Hindlimb muscle (tissue), 1 donor: ENCODE measurements around the gene PSMC3IP. TPM values are rescaled to one million over a fixed set of nuclear protein-coding genes. Genes with fewer than 3 reads are reported as not detected.
"Not testable (repeated sequence)": the region's sequence is repeated elsewhere in the genome, so short reads cannot be mapped to it uniquely, and the experiment has no call there.

Experiments
- DNase-seq: peaks from one replicate; pipeline ENCODE4 v3.0.0-alpha.2; 2013
- polyA plus RNA-seq: library from polyadenylated mRNA; unstranded; fragments of 120-200 nt; gene quantifications from one replicate; pipeline ENCODE4 v1.2.1, GENCODE V29; 2013; ENCODE audit not compliant: insufficient read length

The PSMC3IP gene
- polyA plus RNA-seq, 1 donor = 10.2 TPM

DNA sequence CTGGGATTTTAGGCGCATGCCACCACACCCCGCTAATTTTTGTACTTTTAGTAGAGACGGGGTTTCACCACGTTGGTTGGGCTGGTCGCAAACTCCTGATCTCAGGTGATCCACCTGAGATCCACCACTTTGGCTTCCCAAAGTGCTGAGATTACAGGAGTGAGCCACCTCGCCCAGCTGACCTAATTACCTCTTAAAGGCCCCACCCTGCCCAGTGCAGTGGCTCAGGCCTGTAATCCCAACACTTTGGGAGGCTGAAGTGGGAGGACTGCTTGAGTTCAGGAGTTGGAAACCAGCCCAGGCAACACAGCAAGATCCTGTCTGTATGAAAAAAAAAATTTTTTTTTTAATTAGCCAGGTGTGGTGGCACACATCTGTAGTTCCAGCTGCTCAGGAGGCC lies 18.5 kb downstream of the PSMC3IP start:
- DNase-seq = no peak

DNA sequence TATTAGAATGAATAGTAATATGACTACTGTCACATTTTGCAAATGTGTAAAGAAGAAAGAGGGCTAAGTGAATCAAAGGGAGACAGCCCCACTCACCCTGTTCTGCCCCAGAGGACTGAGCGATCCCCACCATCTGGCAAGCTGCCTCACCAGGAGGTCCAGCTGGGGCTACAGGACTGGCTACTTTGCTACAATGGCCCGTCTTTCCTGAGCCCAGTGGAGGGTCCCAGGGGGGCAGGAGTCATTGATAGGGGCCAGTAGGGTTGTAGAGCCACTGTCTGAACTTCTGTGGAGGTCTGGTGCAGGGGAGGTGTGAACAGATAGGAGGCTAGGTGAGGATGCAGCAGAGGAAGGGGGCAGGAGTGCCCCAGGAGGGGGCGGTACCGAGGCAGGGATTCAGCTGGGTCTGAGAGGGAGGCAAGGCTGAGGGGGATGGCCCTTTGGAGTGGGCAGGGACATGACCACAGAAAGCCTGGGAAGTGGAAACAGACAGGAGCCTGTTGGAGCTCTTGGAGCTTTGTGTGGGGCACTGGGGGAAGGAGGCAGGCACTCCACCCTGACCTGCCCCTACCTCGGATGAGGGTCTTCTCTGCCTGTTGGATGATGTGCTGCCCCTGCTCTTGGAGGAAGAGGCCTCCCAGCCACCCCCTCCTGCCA lies 21.4 kb downstream of the PSMC3IP start:
- DNase-seq = not testable (repeated sequence)

DNA sequence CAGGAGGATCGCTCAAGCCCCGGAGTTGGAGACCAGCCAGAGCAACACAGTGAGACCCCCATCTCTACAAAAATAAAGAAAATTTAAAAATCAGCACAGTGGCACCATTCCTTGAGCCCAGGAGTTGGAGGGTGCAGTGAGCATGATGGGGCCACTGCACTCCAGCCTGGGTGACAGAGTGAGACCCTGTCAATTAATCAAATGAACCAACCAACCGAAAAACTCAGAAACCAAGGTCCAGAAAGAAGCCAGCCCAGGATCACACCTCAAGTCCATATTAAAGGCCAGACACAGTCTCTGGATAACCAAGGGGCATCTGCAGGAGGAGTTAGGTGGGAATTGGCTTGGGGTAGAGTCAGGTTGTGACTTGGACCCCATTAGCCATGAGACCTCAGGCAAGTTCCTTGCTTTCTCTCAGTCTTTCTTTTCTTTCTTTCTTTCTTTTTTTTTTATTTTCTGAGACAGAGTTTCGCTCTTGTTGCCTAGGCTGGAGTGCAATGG lies 22.4 kb downstream of the PSMC3IP start:
- no peak for DNase-seq

DNA sequence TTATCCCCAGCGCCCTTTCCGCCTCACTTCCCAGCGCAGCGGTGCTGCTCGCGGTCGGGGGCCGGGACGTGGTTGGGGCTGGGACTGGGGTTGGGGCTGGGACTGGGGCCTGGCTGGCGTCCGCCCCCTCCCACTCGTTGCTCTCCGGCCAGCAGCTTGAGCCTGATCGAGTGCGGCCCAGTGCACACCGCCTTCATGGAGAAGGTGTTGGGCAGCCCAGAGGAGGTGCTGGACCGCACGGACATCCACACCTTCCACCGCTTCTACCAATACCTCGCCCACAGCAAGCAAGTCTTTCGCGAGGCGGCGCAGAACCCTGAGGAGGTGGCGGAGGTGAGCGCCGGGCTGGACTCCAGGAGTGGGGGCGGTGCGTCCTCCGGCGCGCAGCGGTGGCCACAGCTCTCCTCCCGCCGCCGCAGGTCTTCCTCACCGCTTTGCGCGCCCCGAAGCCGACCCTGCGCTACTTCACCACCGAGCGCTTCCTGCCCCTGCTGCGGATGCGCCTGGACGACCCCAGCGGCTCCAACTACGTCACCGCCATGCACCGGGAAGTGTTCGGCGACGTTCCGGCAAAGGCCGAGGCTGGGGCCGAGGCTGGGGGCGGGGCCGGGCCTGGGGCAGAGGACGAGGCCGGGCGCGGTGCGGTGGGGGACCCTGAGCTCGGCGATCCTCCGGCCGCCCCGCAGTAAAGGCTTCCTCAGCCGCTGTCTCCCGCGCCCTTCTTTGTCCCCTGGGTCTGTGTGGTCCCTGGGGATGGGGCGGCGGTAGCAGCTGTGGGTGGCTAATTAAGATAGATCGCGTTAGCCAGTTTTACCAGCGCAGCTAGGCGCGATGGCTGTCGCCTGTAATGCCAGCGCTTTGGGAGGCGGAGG lies 23.0 kb downstream of the PSMC3IP start:
- DNase-seq = peak; percentile 91

DNA sequence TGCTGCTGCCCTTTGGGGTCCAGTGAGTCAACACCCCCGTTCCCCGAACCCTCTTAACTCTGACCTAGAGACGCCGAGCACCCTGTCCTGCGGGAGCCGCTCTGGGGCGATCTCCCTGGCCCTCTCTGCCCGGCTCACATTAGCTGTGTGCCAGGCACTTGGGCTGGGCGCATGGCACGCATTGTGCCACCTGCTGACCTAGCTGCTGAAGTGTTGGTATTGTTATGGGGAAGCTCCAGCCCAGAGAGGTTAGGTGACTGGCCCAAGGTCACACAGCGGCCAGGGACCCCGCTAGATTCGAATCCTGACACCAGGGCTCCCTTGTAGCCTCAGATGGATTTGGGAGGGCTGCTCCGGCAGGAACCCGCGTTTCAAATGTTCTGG lies 23.7 kb downstream of the PSMC3IP start:
- DNase-seq = no peak

DNA sequence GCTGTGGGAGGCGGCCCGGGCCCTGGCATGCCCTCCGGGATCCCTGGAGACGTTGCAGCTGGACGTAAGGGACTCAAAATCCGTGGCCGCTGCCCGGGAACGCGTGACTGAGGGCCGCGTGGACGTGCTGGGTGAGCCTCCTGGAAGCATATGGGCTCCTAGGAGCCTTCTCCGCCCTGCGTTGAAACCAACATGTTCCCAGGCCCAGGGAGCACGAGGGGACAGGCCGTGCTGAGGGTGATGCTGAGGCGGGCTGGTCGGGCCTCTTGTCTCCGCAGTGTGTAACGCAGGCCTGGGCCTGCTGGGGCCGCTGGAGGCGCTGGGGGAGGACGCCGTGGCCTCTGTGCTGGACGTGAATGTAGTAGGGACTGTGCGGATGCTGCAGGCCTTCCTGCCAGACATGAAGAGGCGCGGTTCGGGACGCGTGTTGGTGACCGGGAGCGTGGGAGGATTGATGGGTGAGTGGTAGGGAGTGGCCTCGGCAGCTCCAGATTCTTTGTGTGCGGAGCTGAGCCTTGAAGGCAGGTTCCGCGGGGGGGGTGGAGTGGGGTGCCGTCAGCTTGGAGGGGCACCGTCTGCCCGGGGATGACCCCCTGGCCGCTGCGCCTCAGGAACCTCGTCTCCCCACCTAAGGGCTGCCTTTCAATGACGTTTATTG lies 24.2 kb downstream of the PSMC3IP start:
- no peak for DNase-seq

DNA sequence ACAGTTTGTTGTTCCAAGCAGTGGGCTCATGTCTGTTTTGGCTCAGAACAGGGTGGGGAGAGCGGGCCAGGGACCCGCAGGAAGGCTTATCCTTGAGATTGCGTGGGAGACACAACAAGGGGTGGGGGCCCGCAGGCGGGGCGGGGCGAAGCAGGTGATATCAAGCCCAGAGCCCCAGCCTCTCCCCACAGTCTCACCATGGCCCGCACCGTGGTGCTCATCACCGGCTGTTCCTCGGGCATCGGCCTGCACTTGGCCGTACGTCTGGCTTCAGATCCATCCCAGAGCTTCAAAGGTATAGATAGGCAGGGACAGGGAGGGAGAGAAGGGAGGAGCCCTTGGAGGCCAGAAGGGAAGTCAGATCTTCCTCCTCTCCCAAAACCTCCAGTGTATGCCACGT lies 24.8 kb downstream of the PSMC3IP start, which contains the start of gene HSD17B1:
TSS of gene HSD17B1 (plus strand) at position 188 of the 400 bp plus-strand sequence. CDS start at position 199, 11 bp downstream.
- DNase-seq = not testable (repeated sequence)

DNA sequence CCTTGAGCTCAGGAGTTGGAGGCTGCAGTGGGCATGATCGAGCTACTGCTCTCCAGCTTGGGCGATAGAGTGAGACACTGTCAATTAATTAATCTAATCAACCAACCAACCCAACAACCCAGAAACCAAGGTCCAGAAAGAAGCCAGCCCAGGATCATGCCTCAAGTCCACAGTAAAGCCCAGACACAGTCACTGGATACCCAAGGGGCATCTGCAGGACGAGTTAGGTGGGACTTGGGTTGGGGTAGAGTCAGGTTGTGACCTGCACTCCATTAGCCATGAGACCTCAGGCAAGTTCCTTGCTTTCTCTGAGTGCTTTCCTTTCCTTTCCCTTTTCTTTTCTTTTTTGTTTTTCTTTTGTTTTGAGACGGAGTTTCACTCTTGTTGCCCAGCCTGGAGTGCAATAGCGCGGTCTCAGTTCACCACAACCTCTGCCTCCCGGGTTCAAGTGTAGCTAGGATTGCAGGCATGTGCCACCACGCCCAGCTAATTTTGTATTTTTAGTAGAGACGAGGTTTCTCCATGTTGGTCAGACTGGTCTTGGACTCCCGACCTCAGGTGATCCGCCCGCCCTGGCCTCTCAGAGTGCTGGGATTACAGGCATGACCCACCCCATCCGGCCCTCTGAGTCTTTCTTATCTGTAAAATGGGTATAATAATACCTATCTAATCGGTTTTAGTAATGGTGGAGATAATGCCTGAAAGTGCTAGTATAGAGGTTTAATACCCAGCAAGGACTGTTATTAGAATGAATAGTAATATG lies 28.4 kb downstream of the PSMC3IP start:
- DNase-seq = no peak

DNA sequence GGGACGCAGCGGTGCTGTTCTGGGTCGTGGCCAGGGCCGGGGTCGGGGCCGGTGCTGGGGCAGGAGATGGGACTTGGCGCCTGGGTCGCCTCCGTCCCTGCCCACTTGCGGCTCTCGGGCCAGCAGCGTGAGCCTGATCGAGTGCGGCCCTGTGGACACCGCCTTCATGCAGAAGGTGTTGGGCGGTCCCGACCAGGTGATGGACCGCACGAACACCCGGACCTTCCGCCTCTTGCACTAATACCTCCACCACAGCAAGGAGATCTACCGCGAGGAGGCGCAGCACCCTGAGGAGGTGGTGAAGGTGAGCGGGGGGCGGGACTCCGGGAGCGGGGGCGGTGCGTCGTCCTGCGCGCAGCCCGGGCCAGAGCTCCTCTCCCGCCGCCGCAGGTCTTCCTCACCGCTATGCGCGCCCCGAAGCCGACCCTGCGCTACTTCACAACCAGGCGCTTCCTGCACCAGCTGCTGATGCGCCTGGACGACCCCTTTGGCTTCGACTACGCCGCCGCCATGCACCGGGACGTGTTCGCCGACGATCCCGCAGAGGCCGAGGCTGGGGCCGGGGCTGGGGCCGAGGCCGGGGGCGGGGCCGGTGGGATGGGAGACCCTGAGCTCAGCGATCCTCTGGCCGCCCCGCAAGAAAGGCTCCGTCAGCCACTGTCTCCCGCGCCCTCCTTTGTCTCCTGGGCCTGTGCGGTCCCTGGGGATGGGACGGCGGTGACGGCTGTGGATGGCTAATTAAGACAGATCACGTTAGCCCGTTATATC lies 29.3 kb downstream of the PSMC3IP start:
- DNase-seq = peak; percentile 54

DNA sequence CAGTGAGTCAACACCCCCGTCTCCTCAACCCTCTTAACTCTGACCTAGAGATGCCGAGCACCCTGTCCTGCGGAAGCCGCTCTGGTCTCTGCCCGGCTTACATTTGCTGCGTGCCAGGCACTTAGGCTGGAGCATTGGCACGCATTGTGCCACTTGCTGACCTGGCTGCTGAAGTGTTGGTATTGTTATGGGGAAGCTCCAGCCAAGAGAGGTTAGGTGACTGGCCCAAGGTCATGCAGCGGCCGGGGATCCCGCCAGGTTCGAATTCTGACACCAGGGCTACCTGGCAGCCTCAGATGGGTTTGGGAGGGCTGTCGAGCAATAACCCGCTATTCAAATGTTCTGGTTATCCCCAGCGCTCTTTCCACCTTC lies 29.8 kb downstream of the PSMC3IP start:
- no peak for DNase-seq

DNA sequence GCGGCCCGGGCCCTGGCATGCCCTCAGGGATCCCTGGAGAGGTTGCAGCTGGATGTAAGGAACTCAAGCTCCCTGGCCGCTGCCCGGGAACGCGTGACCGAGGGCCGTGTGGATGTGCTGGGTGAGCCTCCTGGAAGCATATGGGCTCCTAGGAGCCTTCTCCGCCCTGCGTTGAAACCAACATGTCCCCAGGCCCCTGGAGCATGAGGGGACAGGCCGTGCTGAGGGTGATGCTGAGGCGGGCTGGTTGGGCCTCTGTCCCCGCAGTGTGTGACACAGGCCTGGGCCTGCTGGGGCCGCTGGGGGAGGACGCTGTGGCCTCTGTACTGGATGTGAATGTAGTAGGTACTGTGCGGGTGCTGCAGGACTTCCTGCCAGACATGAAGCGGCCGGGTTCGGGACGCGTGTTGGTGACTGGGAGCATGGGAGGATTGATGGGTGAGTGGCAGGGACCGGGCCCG lies 30.5 kb downstream of the PSMC3IP start:
- DNase-seq = no peak

DNA sequence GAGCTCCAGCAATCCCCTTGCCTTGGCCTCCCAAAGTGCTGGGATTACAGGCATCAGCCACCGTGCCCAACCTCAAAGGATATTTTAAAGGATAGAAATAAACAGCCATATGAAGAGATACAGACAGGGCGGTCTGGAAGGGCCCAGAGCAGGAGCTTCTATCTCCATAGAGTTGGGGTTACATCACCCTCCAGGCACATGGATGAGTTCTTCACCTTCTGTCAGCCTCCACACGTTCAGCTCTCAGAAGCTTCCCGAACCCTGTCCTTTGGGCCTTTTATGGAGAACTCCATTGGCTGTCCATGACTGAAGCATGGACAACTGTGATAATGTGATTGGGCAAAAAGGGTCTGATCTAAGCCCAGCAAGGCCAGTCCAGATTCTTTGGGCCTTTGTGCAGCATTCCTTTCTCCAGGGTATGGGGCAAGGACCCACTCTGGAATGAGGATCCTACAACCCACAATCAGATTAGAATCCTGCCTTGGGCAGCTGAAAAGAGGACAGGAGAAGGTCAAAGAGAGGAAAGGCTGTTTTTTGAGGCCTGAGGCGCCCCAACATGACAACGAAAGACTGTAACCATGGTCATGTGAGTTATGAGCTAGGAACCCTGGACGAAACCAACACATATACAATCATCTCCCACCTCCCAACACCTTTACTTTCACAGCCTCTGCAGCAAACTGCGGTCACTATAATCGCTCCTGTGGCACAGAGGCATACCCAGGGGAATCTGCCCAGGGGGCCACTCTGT lies 31.6 kb downstream of the PSMC3IP start:
- not testable (repeated sequence) for DNase-seq

DNA sequence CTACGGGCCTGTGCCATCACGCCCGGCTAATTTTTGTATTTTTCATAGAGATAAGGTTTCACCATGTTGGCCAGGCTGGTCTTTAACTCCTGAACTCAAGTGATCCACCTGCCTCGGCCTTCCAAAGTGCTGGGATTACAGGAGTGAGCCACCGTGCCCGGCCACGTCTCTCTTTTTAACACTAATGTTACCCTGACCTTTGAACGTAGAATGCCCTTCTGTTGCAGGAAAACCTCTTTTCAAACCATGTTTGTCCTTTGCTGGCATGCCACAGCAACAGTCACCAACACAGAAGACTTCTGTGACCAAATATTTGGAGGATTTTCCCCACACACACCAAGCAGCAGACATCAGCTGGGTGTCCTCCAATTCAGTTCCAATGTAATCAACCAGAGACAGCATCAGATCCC lies 32.6 kb downstream of the PSMC3IP start:
- no peak for DNase-seq

DNA sequence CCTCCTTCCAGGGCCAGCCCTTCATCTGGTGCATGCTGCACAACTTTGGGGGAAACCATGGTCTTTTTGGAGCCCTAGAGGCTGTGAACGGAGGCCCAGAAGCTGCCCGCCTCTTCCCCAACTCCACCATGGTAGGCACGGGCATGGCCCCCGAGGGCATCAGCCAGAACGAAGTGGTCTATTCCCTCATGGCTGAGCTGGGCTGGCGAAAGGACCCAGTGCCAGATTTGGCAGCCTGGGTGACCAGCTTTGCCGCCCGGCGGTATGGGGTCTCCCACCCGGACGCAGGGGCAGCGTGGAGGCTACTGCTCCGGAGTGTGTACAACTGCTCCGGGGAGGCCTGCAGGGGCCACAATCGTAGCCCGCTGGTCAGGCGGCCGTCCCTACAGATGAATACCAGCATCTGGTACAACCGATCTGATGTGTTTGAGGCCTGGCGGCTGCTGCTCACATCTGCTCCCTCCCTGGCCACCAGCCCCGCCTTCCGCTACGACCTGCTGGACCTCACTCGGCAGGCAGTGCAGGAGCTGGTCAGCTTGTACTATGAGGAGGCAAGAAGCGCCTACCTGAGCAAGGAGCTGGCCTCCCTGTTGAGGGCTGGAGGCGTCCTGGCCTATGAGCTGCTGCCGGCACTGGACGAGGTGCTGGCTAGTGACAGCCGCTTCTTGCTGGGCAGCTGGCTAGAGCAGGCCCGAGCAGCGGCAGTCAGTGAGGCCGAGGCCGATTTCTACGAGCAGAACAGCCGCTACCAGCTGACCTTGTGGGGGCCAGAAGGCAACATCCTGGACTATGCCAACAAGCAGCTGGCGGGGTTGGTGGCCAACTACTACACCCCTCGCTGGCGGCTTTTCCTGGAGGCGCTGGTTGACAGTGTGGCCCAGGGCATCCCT lies 34.1 kb downstream of the PSMC3IP start:
- DNase-seq = peak; percentile 43

DNA sequence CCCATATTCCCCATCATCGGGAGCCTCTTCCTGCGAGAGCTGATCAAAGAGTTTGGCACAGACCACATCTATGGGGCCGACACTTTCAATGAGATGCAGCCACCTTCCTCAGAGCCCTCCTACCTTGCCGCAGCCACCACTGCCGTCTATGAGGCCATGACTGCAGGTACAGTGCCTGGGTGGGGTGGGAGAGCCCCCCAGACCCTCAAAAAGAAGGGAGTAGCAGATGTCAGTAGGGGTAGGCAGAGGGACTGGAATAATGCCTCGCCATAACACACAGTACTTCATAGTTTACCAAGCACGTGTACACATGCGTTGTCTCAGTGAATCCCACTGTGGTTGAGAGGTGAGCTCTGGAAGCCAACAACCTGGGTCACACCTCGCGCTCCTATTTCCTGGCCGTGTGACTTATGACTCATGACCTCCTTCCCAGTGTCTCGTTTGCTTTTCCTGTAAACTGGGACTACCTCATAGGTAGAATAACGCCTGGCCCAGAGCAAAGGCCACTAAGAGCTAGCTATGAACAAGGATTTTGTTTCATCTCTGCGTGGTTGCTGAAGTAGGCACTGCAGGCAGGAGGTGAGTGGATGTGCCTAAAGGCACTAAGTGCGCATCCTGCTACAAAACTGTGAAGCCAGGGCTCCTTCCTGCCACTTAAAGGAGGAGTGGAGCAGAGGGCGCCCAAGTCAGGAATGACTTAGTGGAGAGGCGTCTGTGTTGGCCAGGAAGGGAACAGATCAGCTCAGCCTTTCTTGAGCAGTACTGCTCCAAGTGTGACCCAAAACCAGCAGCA lies 36.3 kb downstream of the PSMC3IP start:
- DNase-seq = no peak

DNA sequence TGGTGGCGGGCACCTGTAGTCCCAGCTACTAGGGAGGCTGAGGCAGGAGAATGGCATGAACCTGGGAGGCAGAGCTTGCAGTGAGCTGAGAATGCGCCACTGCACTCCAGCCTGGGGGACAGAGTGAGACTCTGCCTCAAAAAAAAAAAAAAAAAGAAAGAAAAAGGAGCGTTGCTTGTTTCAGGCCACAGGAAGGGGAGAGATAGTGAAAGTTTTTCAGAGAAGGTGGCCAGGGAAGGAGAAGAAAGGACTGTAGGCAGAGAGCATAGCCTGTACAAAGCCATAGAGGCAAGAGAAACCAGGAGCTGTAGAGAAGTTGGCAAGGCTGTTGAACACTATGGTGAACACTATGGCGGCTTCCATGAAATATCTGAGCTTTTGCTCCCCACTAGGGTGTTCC lies 37.0 kb downstream of the PSMC3IP start:
- not testable (repeated sequence) for DNase-seq

DNA sequence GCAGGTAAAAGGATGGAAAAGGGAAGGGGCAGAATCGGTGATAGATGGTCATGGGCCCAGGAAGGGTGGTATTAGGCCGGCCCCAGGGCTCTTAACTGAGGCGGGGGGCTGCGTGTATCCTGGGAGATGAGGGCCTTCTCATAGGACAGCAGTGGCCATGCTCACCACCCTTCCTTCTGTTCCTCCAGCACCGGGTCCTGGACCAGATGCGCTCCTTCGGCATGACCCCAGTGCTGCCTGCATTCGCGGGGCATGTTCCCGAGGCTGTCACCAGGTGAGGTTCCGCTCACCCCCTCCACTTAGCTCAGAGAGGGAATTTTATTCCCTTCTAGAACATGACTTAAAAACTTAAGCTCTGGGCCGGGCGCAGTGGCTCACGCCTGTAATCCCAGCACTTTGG lies 39.0 kb downstream of the PSMC3IP start:
- no peak for DNase-seq

DNA sequence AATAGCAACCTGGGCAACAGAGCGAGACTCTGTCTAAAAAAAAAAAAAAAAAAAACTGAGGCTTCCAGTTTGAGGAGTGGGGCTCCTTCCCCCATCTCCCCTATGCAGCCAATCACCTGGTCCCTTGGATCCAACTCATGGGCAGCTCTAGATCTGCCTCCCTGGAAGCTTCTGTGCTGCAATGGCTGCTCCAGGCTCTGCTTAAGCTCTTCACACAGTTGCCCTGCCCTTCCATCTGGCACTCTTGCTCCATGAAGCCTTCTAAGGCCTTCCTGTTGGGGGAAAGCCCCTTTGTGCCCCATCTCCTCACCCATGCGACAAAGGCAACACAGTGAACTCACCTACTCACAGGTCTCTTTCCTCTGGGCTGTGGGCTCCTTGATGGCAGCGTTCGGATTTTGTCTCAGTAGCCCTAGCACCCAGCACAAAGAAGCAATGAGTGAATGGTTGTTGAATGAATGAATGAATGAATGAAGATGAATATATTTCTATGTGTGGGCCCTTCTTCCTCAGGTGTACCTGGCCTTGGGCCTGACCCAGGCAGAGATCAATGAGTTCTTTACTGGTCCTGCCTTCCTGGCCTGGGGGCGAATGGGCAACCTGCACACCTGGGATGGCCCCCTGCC lies 39.6 kb downstream of the PSMC3IP start:
- DNase-seq = no peak
